CD4-positive, alpha-beta T cell treated with Interferon gamma for 1 hour (primary cell): ENCODE measurements around the gene RALGAPA2.

Experiments used
- DNase-seq: peaks from one replicate; pipeline ENCODE4 v3.0.0-alpha.2; 2020

Gene RALGAPA2

DNA sequence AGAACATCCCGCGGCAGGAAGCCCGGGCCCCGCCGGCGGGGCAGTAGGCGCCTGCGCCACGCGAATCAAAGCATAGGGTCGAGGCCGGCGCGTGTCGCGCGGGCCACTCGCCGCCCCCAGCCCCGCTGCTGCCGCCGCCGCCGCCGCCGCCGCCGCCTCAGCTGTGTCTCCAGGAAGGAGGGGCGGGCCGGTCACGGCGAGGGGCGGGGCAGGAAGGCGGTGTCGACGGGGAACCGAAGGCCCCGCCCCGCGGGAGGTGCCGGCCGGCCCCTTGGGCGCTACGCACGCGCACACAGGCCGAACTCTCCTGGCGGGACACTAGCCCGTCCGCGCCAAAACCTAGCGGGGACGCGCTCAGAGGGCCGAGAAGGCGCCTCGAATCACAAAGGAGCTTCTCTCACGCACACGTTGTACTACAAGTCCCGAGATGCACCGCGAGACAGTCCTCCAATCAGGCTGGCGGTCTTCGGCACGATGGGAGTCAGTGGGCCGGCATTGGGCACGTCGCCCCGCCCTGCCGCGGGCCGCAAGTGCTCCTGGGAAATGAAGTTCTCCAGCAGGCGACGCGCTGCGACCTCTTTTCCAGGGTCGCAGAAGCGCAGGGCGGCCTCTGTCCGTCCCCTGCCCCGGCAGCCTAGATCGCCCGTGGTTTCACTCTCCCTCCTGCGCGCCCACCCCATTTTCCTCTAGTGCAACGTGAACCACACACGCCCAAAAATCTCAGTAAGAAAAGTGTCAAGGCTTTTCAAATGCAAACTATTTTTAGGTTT is at the start of gene RALGAPA2:
TSS of gene RALGAPA2 (minus strand) at position 171 of the 770 bp plus-strand sequence. CDS start at position 7, 164 bp downstream.
- peak; percentile 94 for DNase-seq

DNA sequence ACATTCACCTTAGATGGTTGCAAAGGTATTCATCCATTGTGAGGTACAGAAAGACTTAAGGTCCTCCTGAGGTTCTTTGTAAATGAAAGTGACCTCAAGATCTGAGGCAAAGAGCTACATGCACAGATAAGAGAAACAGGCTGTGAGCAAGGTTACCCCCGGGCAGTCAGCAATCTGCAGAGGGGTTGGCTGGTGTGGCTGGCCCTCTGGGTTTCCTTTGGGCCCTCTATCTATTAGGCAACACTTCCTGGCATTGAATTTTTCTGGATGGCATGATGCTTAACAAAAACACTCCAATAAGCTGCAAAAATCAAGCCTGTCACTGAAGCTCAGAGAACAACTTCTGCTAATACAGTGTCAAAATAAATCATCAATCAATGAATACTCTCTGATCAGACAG is 48.9 kb upstream of the RALGAPA2 start:
- no peak for DNase-seq

DNA sequence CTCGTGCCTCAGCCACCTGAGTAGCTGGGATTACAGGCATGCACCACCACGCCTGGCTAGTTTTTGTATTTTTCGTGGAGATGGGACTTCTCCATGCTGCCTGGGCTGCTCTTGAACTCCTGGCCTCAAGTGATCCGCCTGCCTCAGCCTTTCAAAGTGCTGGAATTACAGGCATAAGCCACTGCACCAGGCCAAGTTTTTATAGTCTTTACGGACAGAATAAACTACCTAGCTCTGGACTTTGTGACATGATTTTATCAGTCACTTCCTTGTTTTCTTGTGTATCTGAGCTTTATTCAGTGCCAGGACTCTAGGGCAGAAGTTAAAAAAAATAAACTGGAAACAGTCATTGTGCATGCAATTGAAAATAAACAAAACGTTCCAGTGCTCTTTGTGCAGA is 46.7 kb upstream of the RALGAPA2 start:
- no peak for DNase-seq

DNA sequence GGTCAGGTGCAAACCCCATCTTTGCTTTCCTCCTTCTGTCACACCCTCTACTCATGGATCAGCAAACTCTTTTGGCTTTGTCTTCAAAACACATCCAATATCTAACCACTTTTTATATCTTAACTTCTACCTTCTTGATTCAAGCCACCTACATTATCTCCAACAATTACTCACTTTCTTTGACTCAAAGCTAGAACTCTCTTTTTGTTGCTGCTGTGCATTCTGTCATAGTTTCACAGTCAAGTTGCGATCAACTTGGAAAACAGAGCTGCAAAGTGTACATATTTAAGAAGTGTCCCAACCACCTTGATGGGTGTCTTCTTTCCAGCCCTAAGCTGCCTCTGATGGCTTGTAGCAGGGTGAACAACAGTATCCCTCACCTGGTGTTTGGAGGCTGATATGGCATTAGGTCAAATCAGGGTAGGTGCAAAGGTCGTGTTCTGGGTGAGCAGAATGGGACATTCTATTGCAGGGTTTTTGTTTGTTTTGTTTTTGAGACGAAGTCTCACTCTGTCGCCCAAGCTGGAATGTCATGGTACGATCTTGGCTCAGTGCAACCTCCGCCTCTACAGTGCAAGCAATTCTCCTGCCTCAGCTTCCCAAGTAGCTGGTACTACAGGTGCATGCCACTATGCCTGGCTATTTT is 43.4 kb upstream of the RALGAPA2 start:
- DNase-seq: no peak

DNA sequence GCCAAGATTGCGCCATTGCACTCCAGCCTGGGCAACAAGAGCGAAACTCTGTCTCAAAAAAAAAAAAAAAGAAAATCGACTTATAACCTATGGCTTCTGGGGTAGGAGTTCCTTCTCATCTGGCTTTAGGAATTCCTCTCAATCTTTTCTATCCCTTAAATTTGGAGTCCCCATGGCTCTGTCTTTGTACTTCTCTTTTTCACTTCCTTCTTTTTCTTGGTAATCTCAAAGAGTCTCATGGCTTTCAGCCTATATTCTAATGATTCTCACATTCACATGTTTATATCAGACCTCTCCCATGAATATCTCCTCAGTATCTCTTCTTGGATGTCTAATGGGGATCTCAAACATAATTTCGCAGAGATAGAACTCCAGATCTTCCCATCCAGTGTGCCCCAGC is 42.8 kb upstream of the RALGAPA2 start:
- DNase-seq: no peak

DNA sequence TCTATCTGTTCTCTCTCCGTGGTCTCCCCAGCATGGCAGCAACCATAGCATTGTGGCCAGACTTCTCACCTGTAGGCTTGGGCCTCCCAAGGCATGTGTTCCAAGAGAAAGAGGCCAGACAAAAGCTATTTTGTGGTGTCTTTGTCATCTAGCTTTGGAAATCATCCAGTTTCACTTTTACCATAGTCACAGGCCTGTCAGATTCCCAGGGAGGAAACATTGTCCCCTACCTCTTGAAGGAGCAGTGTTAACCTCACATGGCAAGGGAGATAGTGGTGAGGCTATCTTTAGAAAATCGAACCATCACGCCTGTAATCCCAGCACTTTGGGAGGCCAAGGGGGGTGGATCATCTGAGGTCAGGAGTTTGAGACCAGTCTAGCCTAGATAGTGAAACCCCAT is 42.3 kb upstream of the RALGAPA2 start:
- DNase-seq: no peak

DNA sequence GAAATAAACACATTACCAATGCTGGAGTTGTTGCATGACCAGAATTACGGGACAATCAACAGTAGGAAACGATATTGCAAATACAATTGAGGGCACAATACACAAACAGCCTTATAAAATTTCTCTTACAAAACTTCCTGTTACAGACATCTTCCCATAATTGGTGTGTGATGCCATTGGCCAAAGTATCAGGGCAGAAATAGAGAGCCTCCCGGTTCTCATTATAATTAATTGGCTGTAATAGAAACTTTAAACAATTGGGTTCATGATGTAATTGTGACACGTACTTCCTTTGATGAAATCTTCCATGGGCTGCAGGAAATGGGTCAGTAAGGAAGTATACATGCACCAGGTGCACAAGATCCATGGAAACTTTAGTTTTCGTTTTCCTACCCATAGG is 40.3 kb upstream of the RALGAPA2 start:
- no peak for DNase-seq

DNA sequence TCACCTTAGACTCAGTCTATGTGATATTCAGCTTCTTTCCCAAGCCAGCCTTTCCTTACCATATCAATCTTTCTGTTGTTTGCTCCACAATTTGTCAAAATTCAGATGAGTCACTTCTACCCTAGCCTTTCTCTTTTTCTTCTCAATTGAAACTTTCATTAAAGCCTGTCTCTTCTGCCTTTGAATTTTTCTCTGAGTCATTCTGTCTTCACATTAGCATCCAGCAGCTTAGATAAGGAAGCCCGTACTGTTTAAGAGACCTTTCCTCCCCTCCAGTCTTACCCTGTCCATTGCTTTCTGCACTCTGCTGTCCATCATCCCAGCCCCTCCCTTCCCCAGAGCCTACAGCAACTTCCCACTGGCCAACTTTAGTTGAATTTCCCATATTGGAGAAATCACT is 34.9 kb upstream of the RALGAPA2 start:
- DNase-seq: no peak

DNA sequence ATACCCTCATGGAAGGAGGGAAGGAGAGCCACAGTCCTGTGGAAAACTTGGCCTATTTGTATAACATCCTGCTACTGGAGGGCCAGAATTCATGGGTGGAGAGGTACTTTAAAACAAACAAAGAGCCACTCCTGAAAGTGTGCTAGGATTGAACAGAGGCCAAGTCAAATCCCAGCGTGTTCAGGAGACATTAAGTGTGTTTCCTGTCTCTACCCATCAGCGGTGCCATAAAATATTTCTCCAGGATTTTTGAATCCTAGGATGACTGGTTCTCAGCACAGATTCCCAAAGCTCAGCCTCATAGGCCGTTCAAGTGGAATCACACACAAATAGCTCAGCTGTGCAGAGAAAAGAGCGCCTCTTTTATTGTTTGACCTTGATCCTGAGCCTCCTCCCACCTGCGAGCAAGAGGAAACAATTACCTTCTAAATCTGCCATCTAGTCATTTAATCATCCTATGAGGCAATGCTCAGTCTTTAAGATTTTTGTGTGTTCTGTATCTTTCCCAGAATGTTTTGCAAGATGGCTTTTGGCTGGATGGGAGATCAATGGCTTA is 31.8 kb upstream of the RALGAPA2 start:
- DNase-seq: no peak

DNA sequence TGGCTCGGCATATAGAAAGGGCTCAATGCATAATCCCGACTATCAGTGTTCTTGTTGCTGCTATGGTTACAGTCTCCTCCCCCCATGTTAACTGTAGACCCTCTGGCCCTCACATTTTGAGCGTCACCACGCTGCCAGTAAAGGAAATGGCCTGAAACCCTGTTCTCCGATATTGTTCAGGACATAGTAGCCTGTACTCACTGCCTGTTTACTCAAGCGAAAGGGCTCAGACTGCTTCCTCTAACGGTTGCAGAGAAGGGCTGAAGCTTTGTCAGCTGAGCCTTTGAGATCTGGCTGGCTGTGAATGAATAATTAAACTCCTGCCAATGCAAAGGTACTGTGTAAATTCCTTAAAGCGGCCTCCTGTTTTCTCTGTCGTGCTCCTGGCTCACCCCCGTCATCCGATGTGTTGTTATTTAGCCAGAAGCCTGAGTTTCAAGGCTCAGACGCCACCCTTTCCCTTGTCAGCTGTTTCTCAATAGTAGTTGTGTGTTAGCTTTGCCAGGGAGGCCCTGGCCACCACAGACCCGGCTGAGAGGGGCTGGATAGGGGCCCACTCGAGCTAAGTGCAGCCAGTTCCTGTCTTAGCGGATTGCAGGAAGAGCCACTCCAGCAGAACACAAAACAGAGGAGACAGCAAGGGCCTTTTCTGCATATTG is 31.2 kb upstream of the RALGAPA2 start:
- no peak for DNase-seq

DNA sequence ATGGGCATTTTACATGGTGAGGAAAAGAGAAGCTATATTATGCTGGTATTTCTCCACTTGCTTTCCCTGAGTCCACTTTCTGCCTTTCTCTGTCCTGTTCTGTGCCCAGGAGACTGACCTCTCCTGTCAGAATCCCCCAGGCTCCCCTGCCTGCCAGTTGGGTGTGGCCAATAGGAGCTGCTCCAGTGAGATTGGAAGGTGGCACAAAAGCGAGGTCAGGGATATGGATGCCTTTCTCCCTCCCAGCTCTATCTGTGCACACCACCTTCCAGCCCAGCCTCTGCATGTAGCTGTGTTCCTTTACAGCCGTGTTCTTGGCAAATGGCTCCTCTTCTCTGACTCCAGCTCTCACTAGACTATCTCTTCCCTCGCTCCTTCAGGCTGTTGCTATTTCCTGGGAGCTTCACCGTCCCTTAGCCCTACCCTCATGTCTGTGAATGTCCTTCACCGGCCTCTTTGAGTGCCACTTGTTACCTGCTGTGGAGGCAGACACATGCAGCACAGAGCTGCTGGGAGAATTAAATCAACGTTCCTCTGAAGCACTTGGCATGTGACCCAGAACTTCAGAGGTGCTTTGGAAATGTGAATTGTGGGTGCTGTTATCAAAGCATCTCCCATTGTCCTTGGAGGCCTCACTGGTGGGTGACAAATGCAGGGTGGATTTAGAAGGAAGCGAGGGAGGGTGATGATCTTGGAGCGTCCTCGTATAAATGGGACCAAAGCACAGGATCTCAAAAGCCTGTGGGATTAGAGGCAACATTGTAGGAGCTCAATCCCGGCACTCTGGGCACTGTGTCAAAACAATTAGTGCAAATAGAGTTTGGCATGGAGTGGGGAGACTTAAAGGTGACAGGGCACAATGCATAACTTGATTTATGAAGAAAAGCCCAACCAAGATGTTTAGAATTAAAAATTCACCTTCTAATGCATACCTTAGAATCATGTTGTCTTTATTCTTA is 28.9 kb upstream of the RALGAPA2 start:
- no peak for DNase-seq

DNA sequence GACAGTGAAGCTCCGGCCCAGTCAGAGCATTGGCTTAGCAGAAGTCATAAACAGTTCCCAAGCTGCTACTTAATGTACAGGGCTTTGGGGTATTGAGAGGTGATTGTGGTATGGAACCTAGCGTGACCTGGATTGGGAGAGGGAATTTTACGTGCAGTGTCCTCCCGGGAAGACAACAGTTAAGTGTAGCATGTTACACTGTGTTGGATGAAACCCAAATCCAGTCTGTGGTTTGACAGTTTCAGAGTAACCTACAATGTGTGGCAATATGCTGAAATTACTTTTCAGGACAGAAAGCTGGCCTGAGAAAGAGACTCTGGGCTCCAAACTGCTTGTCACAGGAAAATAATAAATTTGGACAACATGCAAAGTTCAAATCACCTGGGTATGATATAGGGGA is 28.1 kb upstream of the RALGAPA2 start:
- no peak for DNase-seq

DNA sequence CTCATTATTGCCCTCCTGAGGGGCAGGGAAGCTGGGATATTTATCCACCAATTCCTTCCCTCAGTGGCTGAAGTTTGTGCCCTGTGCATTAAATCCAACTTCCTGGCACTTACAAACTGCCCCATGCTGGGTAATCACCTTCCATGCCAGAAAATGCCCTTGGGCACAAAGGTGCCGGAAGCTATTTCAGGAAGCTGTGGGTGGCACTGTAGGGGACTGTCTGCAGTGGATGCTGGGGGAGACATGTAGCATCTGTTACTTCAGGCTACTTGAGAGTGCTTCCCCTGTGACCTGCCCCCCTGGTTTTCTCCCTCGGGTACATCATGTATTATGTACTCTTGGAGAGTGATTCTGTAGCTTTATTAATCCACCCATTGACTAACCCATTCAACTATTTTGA is 24.7 kb upstream of the RALGAPA2 start:
- no peak for DNase-seq

DNA sequence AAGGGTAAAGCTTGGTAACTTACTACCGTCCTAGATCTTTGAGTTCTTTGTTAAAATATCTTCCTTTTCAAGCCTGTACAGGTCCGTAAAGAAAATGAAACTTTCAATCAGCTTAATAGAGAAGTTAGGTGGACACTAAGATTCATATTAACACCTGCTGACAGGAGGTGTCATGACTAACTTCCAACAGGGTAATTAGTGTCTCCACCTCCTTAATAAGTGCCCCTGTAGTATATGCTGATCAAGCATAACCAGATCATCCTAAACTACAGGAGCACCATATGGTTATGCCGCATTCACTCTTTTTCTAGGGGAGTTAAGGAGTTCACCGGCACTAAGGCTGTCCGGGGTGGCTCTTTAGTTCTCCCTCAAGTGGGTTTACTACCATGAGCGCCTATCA is 23.9 kb upstream of the RALGAPA2 start:
- DNase-seq: no peak

DNA sequence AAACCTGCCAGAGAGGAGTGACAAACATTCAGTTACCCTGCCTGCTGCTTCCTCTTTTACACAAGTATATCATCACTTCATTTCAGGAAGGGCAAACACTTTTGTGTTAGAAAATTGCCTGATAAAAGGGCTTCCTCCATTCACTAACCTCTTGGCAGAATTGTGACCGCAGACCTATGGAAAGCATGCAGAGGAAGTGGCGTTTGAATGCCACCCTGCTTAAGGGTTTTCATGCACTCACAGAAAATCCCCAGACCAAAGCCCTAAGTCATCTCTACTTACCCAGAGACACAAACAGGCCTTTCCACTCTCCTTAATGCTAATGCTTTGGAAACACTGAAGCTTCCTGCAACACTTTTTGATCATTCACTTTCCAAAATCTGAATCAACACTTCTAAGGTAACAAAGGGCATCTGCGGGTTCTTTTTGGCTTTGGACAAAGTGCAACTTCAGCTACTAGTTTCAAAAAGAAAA is 22.1 kb upstream of the RALGAPA2 start:
- peak; percentile 39 for DNase-seq

DNA sequence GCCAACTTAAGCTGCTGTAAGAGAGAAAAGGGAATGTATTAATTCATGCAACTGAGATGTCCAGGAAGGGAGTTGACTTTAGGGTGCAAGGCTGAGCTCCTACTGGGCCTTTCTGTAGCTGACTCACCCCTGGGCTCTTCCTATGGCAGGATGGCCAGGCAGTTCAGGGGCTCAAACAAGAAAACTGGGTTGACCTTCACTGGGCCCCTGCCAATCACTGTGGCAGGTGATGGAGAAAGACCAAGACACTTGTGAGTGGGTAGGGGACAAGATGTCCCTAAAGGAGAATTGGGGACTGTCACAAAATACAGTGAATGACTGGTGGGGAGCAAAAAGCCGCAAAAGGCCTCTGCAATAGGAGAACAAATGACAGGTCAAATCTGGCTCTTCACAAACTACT is 21.5 kb upstream of the RALGAPA2 start:
- no peak for DNase-seq

DNA sequence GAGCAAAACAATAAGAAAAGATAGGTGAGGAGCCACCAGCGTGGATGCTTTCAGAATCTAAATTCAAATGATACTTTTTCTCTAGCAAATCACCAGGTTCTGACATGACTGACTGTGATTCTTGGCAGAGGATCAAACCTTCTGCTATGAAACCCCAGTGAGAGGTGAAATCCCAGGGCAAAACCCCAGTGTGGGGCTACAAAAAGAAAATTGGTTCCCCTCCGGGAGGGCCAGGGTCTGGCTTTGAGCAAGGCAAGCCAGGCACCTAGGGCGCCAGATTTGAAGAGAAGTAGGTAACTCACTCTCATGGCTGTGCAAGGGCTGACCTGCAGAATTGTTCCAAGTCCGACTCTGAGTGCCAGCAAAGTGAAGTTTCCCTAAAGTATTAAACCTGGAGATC is 20.2 kb upstream of the RALGAPA2 start:
- no peak for DNase-seq

DNA sequence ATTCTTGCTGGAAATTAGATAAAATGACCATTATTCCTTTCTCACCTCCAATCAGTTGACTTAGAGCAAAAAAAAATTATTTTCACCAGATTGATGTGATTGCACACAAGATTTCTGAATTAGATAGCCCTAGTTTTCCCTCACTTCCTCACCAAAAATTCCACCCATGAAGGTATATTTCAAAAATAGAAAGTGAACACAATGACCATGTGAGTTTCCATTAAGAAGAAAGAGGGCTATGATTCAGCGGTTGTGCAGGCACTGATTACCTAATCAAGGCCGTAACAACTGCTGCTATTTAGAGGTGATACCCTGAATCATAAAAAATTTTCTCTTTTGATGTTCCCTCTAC is 19.5 kb upstream of the RALGAPA2 start:
- DNase-seq: peak; percentile 19

DNA sequence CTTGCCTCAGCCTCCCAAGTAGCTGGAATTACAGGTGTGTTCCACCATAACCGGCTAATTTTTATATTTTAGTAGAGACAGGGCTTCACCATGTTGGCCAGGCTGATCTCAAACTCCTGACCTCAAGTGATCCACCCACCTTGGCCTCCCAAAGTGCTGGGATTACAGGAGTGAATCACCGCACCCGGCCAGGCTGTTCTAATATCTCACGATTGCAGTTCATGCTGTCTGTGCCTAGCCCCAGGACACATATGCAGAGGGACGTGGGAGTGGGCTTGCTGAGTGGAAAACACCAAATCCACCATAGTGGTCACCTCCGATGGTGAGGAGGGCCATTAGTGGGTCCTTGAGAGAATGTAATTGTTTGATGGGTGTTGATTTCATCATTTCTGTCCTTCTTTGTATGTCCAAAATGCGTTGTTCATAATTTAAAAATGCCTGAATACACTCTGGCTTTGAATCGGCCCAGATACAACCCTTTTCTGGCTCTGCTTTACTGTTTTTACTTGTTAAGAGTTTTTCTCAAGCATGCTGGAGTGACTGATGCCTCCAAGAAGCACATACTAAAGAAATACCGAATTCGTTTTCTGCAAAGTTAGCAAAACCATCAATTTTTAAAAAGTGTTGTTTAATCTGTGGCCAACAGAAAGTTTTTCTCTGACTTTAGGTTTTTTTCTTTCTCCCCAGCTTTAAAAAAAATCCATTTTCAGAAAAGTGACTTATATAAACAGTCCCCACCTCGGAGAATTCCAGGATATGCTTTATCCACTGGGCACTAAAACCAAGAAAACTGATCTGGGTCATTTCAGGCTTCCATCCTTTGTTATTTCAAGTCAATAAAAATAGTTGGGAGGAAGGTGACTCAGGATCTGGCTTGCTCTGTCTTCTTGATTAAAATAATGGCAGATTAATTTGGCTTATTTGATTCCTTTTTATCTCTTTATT is 18.8 kb upstream of the RALGAPA2 start:
- DNase-seq: no peak

DNA sequence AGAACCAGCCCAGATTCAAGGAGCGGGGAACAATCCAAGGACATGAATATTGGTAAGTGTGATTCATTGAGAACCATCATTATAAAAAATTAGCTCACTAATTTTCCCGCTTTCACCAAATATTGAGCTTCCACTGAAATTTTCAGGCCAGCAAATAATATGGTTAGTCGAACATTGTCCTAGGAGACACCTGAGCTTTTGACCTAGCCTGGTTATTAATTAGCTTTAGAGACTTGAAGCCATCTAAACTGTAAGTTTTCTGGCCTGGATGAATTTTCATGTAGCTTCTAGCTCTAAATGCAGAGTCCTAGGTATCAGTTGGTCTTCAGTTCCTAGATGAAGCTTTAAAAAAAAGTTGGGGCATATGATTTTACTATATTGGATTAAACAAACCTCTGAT is 17.1 kb upstream of the RALGAPA2 start:
- DNase-seq: no peak

DNA sequence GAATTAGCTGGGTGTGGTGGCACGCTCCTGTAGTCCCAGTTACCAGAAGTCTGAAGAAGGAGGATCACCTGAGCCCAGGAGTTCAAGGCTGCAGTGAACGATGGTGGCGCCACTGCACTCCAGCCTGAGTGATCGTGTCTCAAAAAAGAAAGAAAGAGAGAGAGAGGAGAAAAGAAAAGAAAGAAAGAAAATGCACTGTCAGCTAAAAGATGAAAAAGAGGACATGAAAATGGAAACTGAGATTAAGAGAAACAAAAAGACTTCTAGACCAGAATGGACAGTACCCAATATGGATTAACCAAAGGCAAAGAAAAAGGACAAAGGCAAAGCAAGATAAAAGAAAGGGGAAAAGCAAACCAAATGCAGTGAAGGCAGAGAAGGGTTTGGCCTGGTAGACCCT is 9.0 kb upstream of the RALGAPA2 start:
- no peak for DNase-seq
